Natural killer cell (primary cell): ENCODE measurements around the gene WFDC12. TPM values are rescaled to one million over a fixed set of nuclear protein-coding genes. Genes with fewer than 3 reads are reported as not detected.

Experiments used
- ATAC-seq, 3 donors: fragments of 150-1000 bp in 2 of 3; fragments of 200-7000 bp in 1 of 3; cut with Tn5 transposase; 1 replicate in 1 of 3; 2 replicates in 2 of 3; pipeline ENCODE4 v1.10.0; 2021; ENCODE audit warnings: mild to moderate bottlenecking in 2 of 3, moderate library complexity in 2 of 3
- DNase-seq, 2 donors: peaks; one replicate each; pipeline versions ENCODE4 v3.0.0 to v3.0.0-alpha.2; 2013 to 2021; ENCODE audit warnings: mixed read lengths in 1 of 2
- H3K27ac ChIP-seq: one replicate; pipeline ENCODE4 v1.5.1; 2013; ENCODE audit warnings: mild to moderate bottlenecking, low read length
- H3K27me3 ChIP-seq: one replicate; pipeline ENCODE4 v1.6.1; 2013; ENCODE audit warnings: low read length; ENCODE audit not compliant: control insufficient read depth, insufficient read depth
- H3K36me3 ChIP-seq: one replicate; pipeline ENCODE4 v1.6.1; 2013; ENCODE audit warnings: low read length; ENCODE audit not compliant: control insufficient read depth, insufficient read depth
- H3K4me1 ChIP-seq: one replicate; pipeline ENCODE4 v1.6.1; 2013; ENCODE audit warnings: low read length; ENCODE audit not compliant: control insufficient read depth, insufficient read depth
- H3K4me3 ChIP-seq: one replicate; pipeline ENCODE4 v1.5.1; 2013; ENCODE audit warnings: low read length
- H3K9me3 ChIP-seq: one replicate; pipeline ENCODE4 v1.6.1; 2013; ENCODE audit warnings: low read length; ENCODE audit not compliant: control insufficient read depth, insufficient read depth
- H3K27ac Mint-ChIP-seq, 2 donors: one replicate each; pipeline ENCODE4 v1.8.0; 2022; ENCODE audit warnings: mild to moderate bottlenecking in 2 of 2, mixed read lengths in 2 of 2, moderate library complexity in 1 of 2
- H3K27me3 Mint-ChIP-seq, 2 donors: one replicate each; pipeline ENCODE4 v1.8.0; 2022; ENCODE audit warnings: low read depth in 2 of 2, mixed read lengths in 2 of 2
- H3K36me3 Mint-ChIP-seq: one replicate; pipeline ENCODE4 v1.8.0; 2022; ENCODE audit warnings: mixed read lengths
- H3K4me1 Mint-ChIP-seq, 2 donors: one replicate each; pipeline ENCODE4 v1.8.0; 2022; ENCODE audit warnings: mixed read lengths in 2 of 2
- H3K4me3 Mint-ChIP-seq: one replicate; pipeline ENCODE4 v1.8.0; 2022; ENCODE audit warnings: mild to moderate bottlenecking, moderate library complexity, mixed read lengths
- H3K9me3 Mint-ChIP-seq, 2 donors: one replicate each; pipeline ENCODE4 v1.8.0; 2022; ENCODE audit warnings: mixed read lengths in 2 of 2
- WGBS: methylation state at CpG from one replicate; pipeline ENCODE4 v1.1.7; 2013; ENCODE audit warnings: missing lambda C conversion rate; ENCODE audit not compliant: insufficient coverage; 5-methylcytosine and 5-hydroxymethylcytosine counted together
- intact Hi-C: fragments of 100-400 bp; cut with micrococcal nuclease; formaldehyde crosslinking; loops from one replicate; pipeline ENCODE4 v1.14.2; 2022
- total RNA-seq, 4 donors: library from RNA; stranded (reverse); fragments of 120-200 nt in 1 of 4; gene quantifications; one replicate each; pipeline versions ENCODE4 v1.2.3 to v1.2.4, GENCODE V29; 2013 to 2022
- TF ChIP-seq, protein P1 (sequence below): fragments of 200-600 bp; IDR thresholded peaks from one replicate; pipeline ENCODE4 v1.8.0; 2022; ENCODE audit warnings: antibody characterized with exemption

The WFDC12 gene
- total RNA-seq, 3 donors from 2014 or later (not counting 1 experiment from before 2014, with no cell fraction given), result not detected

DNA sequence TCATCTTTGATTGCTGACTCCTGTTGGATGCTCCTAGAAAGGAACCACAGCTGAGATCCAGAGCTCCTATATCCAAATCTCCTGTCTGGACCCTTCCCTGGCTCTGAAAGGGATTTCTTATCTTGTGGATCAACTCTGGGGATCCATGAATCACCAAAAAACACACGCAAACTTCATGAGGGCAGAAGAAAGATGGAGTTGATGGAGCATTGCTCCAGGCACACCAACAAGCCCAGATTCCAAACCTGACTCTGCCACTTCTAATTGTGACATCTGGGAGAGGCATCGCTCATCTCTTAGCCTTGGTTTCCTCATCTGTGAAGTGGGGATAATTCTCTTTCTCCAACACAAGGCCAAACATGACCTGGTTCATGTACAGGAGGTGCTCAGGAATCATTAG lies 30.1 kb downstream of the WFDC12 start:
- intact Hi-C loops, result no loop called here
- H3K27ac Mint-ChIP-seq, result no peak overlapping the region
- Histone ChIP-seq H3K4me1 (peaks cover 4% of the 10 kb centered on the region), H3K27ac (no peak overlapping the region), H3K27me3 (peaks cover 12% of the 10 kb centered on the region), H3K9me3 (no peaks in the 10 kb centered on the region), H3K4me3 (no peak overlapping the region), H3K36me3 (peaks cover 9% of the 10 kb centered on the region)
- no peak overlapping the region for H3K4me3 Mint-ChIP-seq
- peaks cover 5 to 10% of the 10 kb centered on the region in 2 donors for H3K27me3 Mint-ChIP-seq
- TF ChIP-seq, protein P1, sequence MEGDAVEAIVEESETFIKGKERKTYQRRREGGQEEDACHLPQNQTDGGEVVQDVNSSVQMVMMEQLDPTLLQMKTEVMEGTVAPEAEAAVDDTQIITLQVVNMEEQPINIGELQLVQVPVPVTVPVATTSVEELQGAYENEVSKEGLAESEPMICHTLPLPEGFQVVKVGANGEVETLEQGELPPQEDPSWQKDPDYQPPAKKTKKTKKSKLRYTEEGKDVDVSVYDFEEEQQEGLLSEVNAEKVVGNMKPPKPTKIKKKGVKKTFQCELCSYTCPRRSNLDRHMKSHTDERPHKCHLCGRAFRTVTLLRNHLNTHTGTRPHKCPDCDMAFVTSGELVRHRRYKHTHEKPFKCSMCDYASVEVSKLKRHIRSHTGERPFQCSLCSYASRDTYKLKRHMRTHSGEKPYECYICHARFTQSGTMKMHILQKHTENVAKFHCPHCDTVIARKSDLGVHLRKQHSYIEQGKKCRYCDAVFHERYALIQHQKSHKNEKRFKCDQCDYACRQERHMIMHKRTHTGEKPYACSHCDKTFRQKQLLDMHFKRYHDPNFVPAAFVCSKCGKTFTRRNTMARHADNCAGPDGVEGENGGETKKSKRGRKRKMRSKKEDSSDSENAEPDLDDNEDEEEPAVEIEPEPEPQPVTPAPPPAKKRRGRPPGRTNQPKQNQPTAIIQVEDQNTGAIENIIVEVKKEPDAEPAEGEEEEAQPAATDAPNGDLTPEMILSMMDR, result no peak
- WGBS, result 100% methylated on average over 2 of the region's 2 CpGs
- DNase-seq, result no peak
- ATAC-seq, result no peak
- H3K4me1 Mint-ChIP-seq, result peaks cover 0 to 5% of the 10 kb centered on the region in 2 donors
- H3K36me3 Mint-ChIP-seq, result no peaks in the 10 kb centered on the region
- H3K9me3 Mint-ChIP-seq, result no peaks in the 10 kb centered on the region

DNA sequence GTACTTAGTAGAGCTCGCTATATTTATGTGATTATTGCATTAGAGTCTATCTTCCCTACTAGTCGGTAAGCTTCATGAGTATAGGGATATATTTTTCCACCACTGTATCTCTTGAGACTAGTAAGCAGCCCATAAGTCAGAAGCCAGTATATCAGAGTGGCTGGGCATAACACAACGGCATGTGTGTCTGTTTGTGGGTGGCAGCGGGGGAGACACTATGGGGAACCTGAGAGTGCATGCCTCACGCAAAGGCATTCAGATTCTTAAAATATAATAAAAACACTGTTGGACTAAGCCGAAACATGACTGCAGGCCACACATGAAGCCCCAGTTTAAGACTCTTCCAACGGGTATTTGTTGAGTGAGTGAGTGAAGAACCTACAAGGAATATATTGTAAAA lies 31.4 kb downstream of the WFDC12 start:
- no peak for ATAC-seq
- Histone ChIP-seq H3K27me3 (peaks cover 4% of the 10 kb centered on the region), H3K27ac (no peak overlapping the region), H3K9me3 (no peaks in the 10 kb centered on the region), H3K4me1 (peaks cover 4% of the 10 kb centered on the region), H3K36me3 (peaks cover 9% of the 10 kb centered on the region), H3K4me3 (no peak overlapping the region)
- Mint-ChIP-seq H3K27me3 (peaks cover 0 to 7% of the 10 kb centered on the region in 2 donors), H3K4me3 (no peak overlapping the region), H3K36me3 (no peaks in the 10 kb centered on the region), H3K4me1 (peaks cover 2 to 12% of the 10 kb centered on the region in 2 donors), H3K27ac (peak overlapping the region in 1 of 2 donors; percentile 27), H3K9me3 (no peaks in the 10 kb centered on the region)
- TF ChIP-seq, protein P1, result no peak
- intact Hi-C loops, result no loop called here
- DNase-seq, result no peak
- WGBS, result 95% methylated on average over 5 of the region's 7 CpGs

DNA sequence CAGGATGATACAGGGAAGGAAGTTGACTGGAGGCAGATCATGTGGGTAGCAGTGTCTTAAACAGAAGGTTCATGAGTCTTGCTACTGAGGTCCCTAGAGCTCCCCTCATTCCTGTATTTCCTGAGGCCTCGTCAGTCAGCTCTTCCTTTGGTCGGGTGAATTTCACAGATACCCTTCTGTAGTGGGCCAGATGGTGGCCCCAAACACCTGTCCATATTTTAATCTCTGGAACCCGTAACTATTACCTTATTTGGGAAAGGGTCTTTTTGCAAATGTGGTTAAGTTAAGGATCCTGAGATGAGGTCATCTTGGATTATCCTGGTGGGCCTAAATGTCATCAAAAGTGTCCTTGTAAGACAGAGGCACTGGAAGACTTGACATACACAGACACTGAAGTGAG lies 32.9 kb downstream of the WFDC12 start:
- Histone ChIP-seq H3K9me3 (no peaks in the 10 kb centered on the region), H3K36me3 (peaks cover 12% of the 10 kb centered on the region), H3K4me3 (no peak overlapping the region), H3K27ac (no peak overlapping the region), H3K4me1 (no peaks in the 10 kb centered on the region), H3K27me3 (no peaks in the 10 kb centered on the region)
- no peaks in the 10 kb centered on the region for H3K9me3 Mint-ChIP-seq
- H3K27ac Mint-ChIP-seq, result peak overlapping the region; percentile 5 to 57
- TF ChIP-seq, protein P1, result no peak
- WGBS, result 86% methylated on average over 2 of the region's 3 CpGs
- H3K27me3 Mint-ChIP-seq, result no peaks in the 10 kb centered on the region
- no peak for DNase-seq
- peaks cover 17 to 23% of the 10 kb centered on the region in 2 donors for H3K4me1 Mint-ChIP-seq
- no peaks in the 10 kb centered on the region for H3K36me3 Mint-ChIP-seq
- intact Hi-C loops, result no loop called here
- ATAC-seq, result no peak
- no peak overlapping the region for H3K4me3 Mint-ChIP-seq

DNA sequence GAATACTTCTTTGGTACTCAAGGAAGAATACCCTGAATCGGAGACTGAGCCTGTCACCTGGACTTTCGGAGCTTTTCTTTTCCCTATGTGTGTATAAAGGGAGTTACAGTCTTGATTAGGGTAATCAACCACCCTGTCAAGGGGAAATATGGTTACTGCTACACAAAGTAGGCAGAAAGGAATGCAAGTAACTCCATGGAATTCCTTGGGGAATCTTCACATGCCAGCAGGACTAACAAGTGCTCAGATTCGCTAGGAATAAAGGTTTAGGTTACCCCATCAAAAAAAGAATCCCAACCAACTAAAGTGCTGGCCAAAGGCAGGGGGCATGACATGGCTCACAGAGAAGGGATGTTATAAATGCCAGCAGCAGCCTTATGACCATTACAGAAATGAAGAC lies 33.8 kb downstream of the WFDC12 start:
- intact Hi-C loops, result no loop called here
- Histone ChIP-seq H3K4me1 (no peaks in the 10 kb centered on the region), H3K9me3 (no peaks in the 10 kb centered on the region), H3K4me3 (no peak overlapping the region), H3K27me3 (no peaks in the 10 kb centered on the region), H3K27ac (no peak overlapping the region), H3K36me3 (peaks cover 14% of the 10 kb centered on the region)
- H3K36me3 Mint-ChIP-seq, result no peaks in the 10 kb centered on the region
- no peaks in the 10 kb centered on the region for H3K27me3 Mint-ChIP-seq
- TF ChIP-seq, protein P1, result no peak
- H3K9me3 Mint-ChIP-seq, result no peaks in the 10 kb centered on the region
- 97% methylated on average over 3 of the region's 3 CpGs for WGBS
- H3K27ac Mint-ChIP-seq, result peak overlapping the region; percentile 5 to 57
- DNase-seq (no peak), ATAC-seq (no peak)
- H3K4me3 Mint-ChIP-seq, result no peak overlapping the region
- H3K4me1 Mint-ChIP-seq, result peaks cover 26 to 30% of the 10 kb centered on the region in 2 donors
